ENCODE data around the gene TLE6.
"Not testable (repeated sequence)": the region's sequence is repeated elsewhere in the genome, so short reads cannot be mapped to it uniquely, and the experiment has no call there.

Gene TLE6

GRCh38 chr19:3001235-3001800, 24.0 kb downstream of the TLE6 start:
- no peak for DNase-seq

GRCh38 chr19:3003046-3003445, 25.7 kb downstream of the TLE6 start:
- no peak for DNase-seq

- DNase-seq, result no peak
Measured at GRCh38 chr19:3004522-3004921, 27.2 kb downstream of the TLE6 start.

GRCh38 chr19:3005345-3005744, 28.0 kb downstream of the TLE6 start:
- no peak for DNase-seq

GRCh38 chr19:3006075-3006767, 28.9 kb downstream of the TLE6 start:
- peak in 1 of 58 donors; percentile 51 for DNase-seq

GRCh38 chr19:3007975-3008374, 30.6 kb downstream of the TLE6 start:
- DNase-seq, result no peak

GRCh38 chr19:3008994-3009393, 31.6 kb downstream of the TLE6 start:
- DNase-seq, result no peak

GRCh38 chr19:3010871-3011270, 33.5 kb downstream of the TLE6 start:
- DNase-seq, result no peak

- DNase-seq, result not testable (repeated sequence)
Measured at GRCh38 chr19:3012059-3012458, 34.7 kb downstream of the TLE6 start.

GRCh38 chr19:3012621-3013262, 35.4 kb downstream of the TLE6 start:
- DNase-seq, result no peak

- DNase-seq, result no peak
Measured at GRCh38 chr19:3013263-3013725, 35.9 kb downstream of the TLE6 start.

- no peak for DNase-seq
Measured at GRCh38 chr19:3014135-3014534, 36.8 kb downstream of the TLE6 start.

- DNase-seq, result no peak
Measured at GRCh38 chr19:3015126-3016057, 38.0 kb downstream of the TLE6 start.

GRCh38 chr19:3017923-3018322, 40.6 kb downstream of the TLE6 start:
- DNase-seq, result no peak

- no peak for DNase-seq
Measured at GRCh38 chr19:3019211-3019854, 42.0 kb downstream of the TLE6 start.

- peak in 9 of 58 donors; percentile 5 to 33 (median 12) for DNase-seq
Measured at GRCh38 chr19:3020321-3020960, 43.1 kb downstream of the TLE6 start.

- DNase-seq, result no peak
Measured at GRCh38 chr19:3024509-3024869, 47.1 kb downstream of the TLE6 start.

- no peak for DNase-seq
Measured at GRCh38 chr19:3024870-3025548, 47.6 kb downstream of the TLE6 start.

- no peak for DNase-seq
Measured at GRCh38 chr19:3025549-3025886, 48.2 kb downstream of the TLE6 start.

GRCh38 chr19:3026768-3027167, 49.4 kb downstream of the TLE6 start:
- DNase-seq, result no peak
